22Rv1 (cell line): ENCODE results near the gene MAN1C1.

Experiments
- CTCF ChIP-seq: fragments of 450-650 bp; IDR thresholded peaks from 2 replicates; pipeline ENCODE4 v1.5.1; 2017; ENCODE audit warnings: mild to moderate bottlenecking
- ZFX ChIP-seq: fragments of 450-650 bp; IDR thresholded peaks from 2 replicates; pipeline ENCODE4 v1.6.1; 2017; ENCODE audit warnings: antibody characterized with exemption, borderline replicate concordance

- TF ChIP-seq CTCF, result no peak
- no peak for TF ChIP-seq ZFX
Observed at GRCh38 chr1:25650289-25650576, 33.6 kb downstream of the MAN1C1 start.
